Kidney (tissue), 14 donors: ENCODE data around the gene NISCH. TPM values are rescaled to one million over a fixed set of nuclear protein-coding genes. Genes with fewer than 3 reads are reported as not detected.

Experiments
- DNase-seq, 5 donors: peaks; one replicate each; pipeline ENCODE4 v3.0.0-alpha.2; 2013 to 2020
- FAIRE-seq: peaks from 2 replicates; lab custom pipeline; 2012; peaks lifted over from hg19 to GRCh38; lab: Jason Lieb, UNC
- H3K27ac ChIP-seq, 2 donors: one replicate each; pipeline ENCODE4 v1.7.0; 2013; ENCODE audit warnings: low read depth in 2 of 2, low read length in 2 of 2, inconsistent platforms in 1 of 2
- H3K27me3 ChIP-seq: one replicate; pipeline ENCODE4 v1.7.1; 2013; ENCODE audit warnings: low read length, inconsistent platforms; ENCODE audit not compliant: control insufficient read depth, insufficient read depth
- H3K36me3 ChIP-seq, 3 donors: one replicate each; pipeline versions ENCODE4 v1.7.0 to v1.7.1; 2013; ENCODE audit warnings: low read length in 3 of 3, control low read depth in 1 of 3, inconsistent platforms in 1 of 3; ENCODE audit not compliant: insufficient read depth in 3 of 3, control insufficient read depth in 2 of 3
- H3K4me1 ChIP-seq, 3 donors: one replicate each; pipeline versions ENCODE4 v1.7.0 to v1.7.1; 2013; ENCODE audit warnings: low read length in 3 of 3, inconsistent platforms in 1 of 3, low read depth in 1 of 3; ENCODE audit not compliant: control insufficient read depth in 2 of 3, insufficient read depth in 2 of 3
- H3K4me3 ChIP-seq, 3 donors: one replicate each; pipeline versions ENCODE4 v1.7.0 to v1.8.1; 2013; ENCODE audit warnings: low read length in 3 of 3, control low read depth in 1 of 3, inconsistent platforms in 1 of 3
- H3K9ac ChIP-seq, 3 donors: one replicate each; pipeline versions ENCODE4 v1.7.0 to v1.7.1; 2013; ENCODE audit warnings: low read length in 3 of 3, control low read depth in 1 of 3, inconsistent platforms in 1 of 3
- H3K9me3 ChIP-seq, 3 donors: one replicate each; pipeline versions ENCODE4 v1.7.0 to v1.7.1; 2013; ENCODE audit warnings: low read length in 3 of 3, control low read depth in 1 of 3, inconsistent platforms in 1 of 3; ENCODE audit not compliant: control insufficient read depth in 2 of 3, insufficient read depth in 1 of 3
- CTCF ChIP-seq: IDR thresholded peaks from 3 replicates; pipeline ENCODE4 v1.5.1; 2012; ENCODE audit warnings: mild to moderate bottlenecking, moderate library complexity, borderline replicate concordance; ENCODE audit not compliant: insufficient read depth; ENCODE audit errors: extremely low read depth
- intact Hi-C: fragments of 100-400 bp; cut with DNase I; formaldehyde crosslinking; loops from one replicate; pipeline ENCODE4 v1.11.1; 2022
- polyA plus RNA-seq: library from polyadenylated mRNA; stranded (reverse); fragments of 350-450 nt; fragmentation: Illumina TruSeq; extraction: RNeasy Lipid Tissue Mini Kit (QIAGEN cat#74804); gene quantifications from one replicate; pipeline ENCODE4 v1.2.3, GENCODE V29; 2014; ENCODE audit warnings: low read depth, low replicate concordance; ENCODE audit not compliant: insufficient read depth
- total RNA-seq: library from RNA; stranded (reverse); fragmentation: NEBNext Ultra II Directional; extraction: Animal tissue kit (Norgen Biotek cat#: 25700); gene quantifications from one replicate; pipeline ENCODE4 v1.2.1, GENCODE V29; 2021
- donor health status: control.
- donor health status: control.
- donor health status: control.
- donor health status: control.
- donor health status: control.
- donor health status: DM: yes; HTN: yes; CAD: no.
- donor health status: Normal renal cell carcinoma (clear cell type).

NISCH gene
- total and polyA plus RNA-seq, 2 donors from 2014 or later, result 36.1 to 98.7 TPM

GRCh38 chr3:52489453-52489852 lies 34.0 kb downstream of the NISCH start:
- DNase-seq (no peak), FAIRE-seq (no peak)
- TF ChIP-seq CTCF, result no peak
- Histone ChIP-seq H3K9ac (no peak overlapping the region), H3K27me3 (no peaks in the 10 kb centered on the region), H3K27ac (no peak overlapping the region), H3K9me3 (no peaks in the 10 kb centered on the region), H3K36me3 (peaks cover 0 to 56% (median 27%) of the 10 kb centered on the region in 3 donors), H3K4me1 (peaks cover 0 to 18% (median 0%) of the 10 kb centered on the region in 3 donors), H3K4me3 (no peak overlapping the region)
- intact Hi-C loops, result no loop called here

GRCh38 chr3:52490035-52490938 lies 34.9 kb downstream of the NISCH start:
- DNase-seq, result no peak
- FAIRE-seq, result no peak

GRCh38 chr3:52490939-52491526 lies 35.6 kb downstream of the NISCH start:
- H3K27me3 ChIP-seq, result no peaks in the 10 kb centered on the region
- peaks cover 0 to 56% (median 27%) of the 10 kb centered on the region in 3 donors for H3K36me3 ChIP-seq
- H3K4me3 ChIP-seq, result no peak overlapping the region
- peak in 1 of 5 donors; percentile 37 for DNase-seq
- H3K9ac ChIP-seq, result no peak overlapping the region
- FAIRE-seq, result no peak
- no peak for TF ChIP-seq CTCF
- peak overlapping the region; percentile 47 to 78 for H3K27ac ChIP-seq
- intact Hi-C loops, result no loop called here
- no peaks in the 10 kb centered on the region for H3K9me3 ChIP-seq
- H3K4me1 ChIP-seq, result peaks cover 0 to 20% (median 0%) of the 10 kb centered on the region in 3 donors

More at GRCh38 chr3:52490035-52490938, 34.9 kb downstream of the NISCH start:
- peaks cover 0 to 56% (median 27%) of the 10 kb centered on the region in 3 donors for H3K36me3 ChIP-seq
- no peak overlapping the region for H3K9ac ChIP-seq
- no peaks in the 10 kb centered on the region for H3K27me3 ChIP-seq
- no peak for TF ChIP-seq CTCF
- intact Hi-C loops, result no loop called here
- no peaks in the 10 kb centered on the region for H3K9me3 ChIP-seq
- peak overlapping the region in 1 of 2 donors; percentile 78 for H3K27ac ChIP-seq
- peaks cover 0 to 20% (median 0%) of the 10 kb centered on the region in 3 donors for H3K4me1 ChIP-seq
- H3K4me3 ChIP-seq, result no peak overlapping the region
